HG02678 (cell line): ENCODE results near the gene SPAM1.
"Not testable (repeated sequence)": the region's sequence is repeated elsewhere in the genome, so short reads cannot be mapped to it uniquely, and the experiment has no call there.

ENCODE experiments used
- ATAC-seq: cut with Tn5 transposase; IDR thresholded peaks from one replicate; pipeline ENCODE4 v1.9.1; 2021; ENCODE audit warnings: mild to moderate bottlenecking, moderate library complexity; ENCODE audit not compliant: unreplicated experiment

The SPAM1 gene, protein sequence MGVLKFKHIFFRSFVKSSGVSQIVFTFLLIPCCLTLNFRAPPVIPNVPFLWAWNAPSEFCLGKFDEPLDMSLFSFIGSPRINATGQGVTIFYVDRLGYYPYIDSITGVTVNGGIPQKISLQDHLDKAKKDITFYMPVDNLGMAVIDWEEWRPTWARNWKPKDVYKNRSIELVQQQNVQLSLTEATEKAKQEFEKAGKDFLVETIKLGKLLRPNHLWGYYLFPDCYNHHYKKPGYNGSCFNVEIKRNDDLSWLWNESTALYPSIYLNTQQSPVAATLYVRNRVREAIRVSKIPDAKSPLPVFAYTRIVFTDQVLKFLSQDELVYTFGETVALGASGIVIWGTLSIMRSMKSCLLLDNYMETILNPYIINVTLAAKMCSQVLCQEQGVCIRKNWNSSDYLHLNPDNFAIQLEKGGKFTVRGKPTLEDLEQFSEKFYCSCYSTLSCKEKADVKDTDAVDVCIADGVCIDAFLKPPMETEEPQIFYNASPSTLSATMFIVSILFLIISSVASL

GRCh38 chr7:123924941-123925340 lies at the start of gene SPAM1:
Gene SPAM1, plus strand, starts transcription at chr7:123925241. Its CDS starts 28,330 bp downstream, at chr7:123953571.
- no peak for ATAC-seq

DNA sequence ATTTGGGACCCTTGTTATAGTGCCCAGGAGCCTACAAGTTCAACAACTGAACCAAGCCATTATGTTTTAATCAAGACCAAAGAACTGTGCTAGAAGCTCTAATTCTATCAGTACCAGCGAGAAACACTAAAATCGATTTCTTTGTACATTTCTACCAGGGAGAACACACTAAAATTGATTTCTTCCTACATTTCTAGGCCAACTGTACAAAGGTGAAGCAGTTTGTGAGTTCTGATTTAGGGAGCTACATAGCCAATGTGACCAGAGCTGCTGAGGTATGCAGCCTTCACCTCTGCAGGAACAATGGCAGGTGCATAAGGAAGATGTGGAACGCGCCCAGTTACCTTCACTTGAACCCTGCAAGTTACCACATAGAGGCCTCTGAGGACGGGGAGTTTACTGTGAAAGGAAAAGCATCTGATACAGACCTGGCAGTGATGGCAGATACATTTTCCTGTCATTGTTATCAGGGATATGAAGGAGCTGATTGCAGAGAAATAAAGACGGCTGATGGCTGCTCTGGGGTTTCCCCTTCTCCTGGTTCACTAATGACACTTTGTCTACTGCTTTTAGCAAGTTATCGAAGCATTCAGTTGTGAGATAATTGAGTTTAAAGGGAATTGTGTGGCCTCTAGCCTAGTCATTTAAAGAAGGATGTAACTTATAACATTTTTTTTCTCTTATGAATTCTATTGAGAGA lies 48.3 kb upstream of the SPAM1 start:
- ATAC-seq: no peak

GRCh38 chr7:123879628-123880027 lies 45.4 kb upstream of the SPAM1 start:
- ATAC-seq: no peak

DNA sequence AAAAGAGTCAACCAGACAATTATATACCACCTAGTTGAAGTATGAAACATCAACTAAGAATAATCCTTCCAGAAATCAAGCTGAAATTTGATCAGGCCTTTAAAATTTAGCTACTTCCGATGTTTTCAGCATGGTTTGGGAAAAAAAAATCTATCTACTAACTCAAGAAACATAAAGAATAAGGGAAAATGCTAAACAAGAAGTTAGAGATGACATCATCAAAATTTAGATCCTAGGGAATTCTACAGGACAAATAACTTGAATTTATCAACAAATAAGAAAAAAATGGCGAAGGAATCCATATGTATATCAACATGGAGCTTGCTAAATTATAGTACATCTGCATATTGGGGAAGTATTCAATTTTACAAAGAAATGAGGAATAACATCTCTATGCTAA lies 43.7 kb upstream of the SPAM1 start:
- ATAC-seq: no peak

GRCh38 chr7:123883154-123883553 lies 41.9 kb upstream of the SPAM1 start:
- no peak for ATAC-seq

GRCh38 chr7:123888192-123888591 lies 36.8 kb upstream of the SPAM1 start:
- ATAC-seq: no peak

DNA sequence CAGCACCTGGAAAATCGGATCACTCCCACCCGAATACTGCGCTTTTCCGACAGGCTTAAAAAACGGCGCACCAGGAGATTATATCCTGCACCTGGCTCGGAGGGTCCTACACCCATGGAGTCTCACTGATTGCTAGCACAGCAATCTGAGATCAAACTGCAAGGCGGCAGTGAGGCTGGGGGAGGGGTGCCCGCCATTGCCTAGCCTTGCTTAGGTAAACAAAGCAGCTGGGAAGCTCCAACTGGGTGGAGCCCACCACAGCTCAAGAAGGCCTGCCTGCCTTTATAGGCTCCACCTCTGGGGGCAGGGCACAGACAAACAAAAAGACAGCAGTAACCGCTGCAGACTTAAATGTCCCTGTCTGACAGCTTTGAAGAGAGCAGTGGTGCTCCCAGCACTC lies 30.3 kb upstream of the SPAM1 start:
- ATAC-seq: not testable (repeated sequence)

DNA sequence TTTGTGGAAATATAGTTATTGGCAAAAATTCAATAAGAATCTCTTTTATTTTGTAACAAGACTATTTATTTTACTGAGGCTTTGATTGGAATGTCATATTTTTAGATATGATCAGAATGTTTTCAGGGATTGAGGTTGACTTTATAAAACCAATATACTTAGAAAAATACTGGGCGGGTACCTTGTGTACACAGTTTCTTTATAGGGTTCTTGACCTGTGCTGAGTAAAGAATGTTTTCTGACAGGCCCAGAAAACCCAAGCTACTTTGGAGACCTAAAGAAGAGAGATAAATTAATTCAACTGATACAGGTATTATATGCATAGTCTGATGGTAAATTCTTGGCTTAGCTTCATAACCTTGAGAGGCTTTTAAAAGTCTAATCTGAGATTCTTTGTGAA lies 23.9 kb upstream of the SPAM1 start:
- ATAC-seq: no peak

DNA sequence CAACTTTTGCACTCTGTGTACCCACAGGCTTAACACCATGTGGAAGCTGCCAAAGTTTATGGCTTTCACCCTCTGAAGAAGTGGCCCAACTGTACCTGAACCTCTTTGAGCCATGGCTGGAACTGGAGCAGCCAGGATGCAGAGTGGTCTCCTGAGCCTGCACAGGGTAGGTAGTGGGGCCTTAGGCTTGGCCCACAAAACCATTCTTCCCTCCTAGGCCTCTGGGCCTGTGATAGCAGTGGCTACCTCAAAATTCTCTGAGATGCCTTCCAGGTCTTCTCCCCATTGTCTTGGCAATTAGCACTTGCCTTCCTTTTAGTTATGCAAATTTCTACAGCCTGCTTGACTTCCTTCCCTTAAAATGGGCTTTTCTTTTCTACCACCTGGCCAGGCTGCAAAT lies 19.3 kb upstream of the SPAM1 start:
- no peak for ATAC-seq

DNA sequence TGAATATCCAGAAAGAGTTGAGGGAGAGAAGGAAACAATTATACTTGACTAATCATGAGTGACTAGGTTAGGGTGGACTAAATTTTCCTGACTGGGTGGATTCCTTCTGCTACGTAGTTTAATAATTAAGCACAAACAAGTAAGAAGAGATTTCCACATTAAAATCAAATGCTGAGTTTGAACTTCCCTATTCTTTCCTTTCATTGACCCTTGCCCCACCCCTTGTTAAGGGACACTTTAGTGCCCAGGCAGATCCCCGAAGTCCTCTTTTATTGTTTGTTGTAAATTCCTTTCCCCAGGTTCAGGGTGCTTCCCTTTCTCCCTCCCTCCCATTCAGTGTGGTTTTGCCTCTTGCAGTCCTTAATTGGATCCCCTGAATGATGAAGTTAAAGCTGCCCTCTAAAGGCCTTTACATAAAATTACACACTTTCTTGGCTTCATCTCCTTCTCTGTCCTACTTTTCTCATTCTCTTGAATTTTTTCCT lies 8.8 kb upstream of the SPAM1 start:
- ATAC-seq: no peak

DNA sequence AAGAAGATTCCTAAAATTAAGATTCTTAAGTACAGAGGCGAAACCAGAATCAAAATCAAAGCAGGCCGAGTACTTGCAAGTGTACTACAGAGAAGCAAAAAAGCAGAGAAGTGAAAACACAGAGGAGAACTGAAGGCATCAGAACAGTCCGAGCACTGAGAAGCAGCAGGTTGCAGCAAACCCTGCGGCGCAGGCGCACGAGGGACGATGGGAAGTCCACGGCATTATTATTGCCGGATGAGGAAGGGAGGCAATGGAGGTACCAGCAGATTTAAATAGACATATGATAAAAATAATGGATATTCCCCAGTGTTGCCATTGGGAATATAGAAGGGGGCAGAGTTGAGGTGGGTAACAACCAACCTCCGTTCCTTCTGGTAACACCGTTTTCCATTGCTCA lies 7.2 kb upstream of the SPAM1 start:
- ATAC-seq: no peak

DNA sequence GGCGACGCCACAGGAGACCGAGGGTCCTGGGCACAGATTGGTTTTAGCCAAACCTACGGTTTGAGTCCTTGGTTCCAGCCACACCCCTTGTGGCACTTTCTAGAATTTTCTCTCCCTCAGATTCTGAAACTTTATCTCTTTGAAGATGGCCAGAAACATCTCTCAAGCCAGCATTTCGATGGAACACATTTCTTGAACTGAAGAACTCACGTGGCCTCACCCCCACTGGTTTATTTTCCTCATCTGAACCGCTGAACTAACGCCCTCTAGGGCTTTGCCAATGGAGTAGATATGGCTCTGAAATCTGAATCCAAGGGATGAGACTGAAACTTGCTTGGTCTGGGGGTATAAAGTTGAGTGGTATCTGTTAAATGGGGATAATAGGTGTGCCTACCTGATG lies 6.7 kb upstream of the SPAM1 start:
- no peak for ATAC-seq

DNA sequence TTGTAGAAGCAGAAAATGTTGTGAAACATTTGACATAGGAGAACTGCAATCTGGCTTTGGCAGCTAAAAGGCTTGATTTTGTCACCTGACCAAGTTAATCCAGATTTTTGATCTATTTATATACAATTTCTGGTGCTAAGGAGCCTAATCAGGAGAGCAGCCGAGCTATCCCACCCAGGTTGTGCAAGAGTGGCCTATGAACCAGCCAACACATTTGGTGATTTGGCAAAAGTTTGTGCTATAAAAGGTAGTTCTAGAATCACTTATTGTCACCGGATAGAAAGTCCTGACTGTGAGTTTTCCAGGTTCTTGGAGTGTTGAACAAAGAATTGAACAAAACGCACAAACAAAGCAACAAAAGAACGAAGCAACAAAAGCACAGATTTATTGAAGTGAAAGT lies 1.4 kb upstream of the SPAM1 start:
- no peak for ATAC-seq

DNA sequence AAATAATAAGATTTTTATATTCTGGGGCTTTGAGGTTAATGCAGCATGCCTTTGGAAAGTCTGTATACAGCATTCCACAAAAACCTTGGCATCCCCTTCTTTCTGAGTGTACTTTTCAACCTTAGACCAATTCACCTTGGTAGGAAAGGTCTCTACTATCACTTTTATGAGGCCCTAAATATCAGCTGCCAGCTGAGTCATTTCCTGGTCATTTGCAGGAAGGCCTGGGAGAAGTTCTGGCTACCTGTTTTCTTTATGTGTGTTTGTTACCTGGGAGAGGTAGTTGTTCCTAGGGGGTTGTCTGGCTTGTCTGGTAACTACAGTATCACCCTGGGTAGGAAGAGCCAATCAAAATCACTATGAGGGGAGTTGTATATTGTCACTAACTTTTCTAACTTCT lies 4.1 kb downstream of the SPAM1 start:
- ATAC-seq: no peak

DNA sequence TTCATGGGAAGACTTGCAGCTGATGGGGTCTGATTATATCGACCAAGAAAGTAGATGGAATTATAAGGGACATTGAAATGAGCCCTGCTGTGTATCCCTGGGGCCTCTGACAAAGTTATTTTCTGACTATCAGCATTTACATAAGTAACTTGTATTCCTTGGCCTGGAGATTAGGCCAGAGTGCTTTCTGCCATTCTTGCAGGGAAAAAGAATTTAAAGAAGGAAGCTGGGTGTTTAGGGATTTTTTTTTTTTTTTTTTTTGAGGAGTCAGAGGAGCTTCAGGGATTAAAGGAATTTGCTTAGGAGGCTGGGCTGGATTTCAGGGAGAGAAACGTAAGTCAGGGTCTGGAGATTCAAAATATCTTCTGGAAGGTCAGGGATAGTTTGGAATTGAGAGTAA lies 4.6 kb downstream of the SPAM1 start:
- no peak for ATAC-seq

- ATAC-seq: no peak
These were observed 10.7 kb downstream of the SPAM1 start for GRCh38 chr7:123935436-123936381.

GRCh38 chr7:123936388-123936787 lies 11.3 kb downstream of the SPAM1 start:
- ATAC-seq: no peak

DNA sequence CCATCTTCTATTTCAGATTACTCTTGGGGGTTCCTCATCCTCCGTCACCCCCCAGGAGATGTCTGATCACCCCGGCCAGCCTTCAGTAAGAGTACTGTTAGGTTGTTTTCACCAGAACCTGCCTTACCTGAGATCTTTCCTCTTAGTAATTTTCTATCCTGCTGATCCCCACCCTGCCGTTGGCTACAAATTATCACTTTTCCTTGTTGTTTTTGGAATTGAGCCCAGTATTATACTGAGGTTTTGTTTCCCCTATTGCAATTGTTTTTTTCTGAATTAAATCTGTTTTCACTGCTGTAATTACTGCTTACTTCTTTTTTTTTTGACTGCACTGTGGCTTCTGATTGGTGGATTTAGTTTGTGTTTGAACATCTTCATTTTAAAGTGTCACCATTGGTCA lies 14.7 kb downstream of the SPAM1 start:
- ATAC-seq: no peak

GRCh38 chr7:123941391-123942180 lies 16.5 kb downstream of the SPAM1 start:
- no peak for ATAC-seq

- no peak for ATAC-seq
These were observed 19.4 kb downstream of the SPAM1 start for GRCh38 chr7:123944395-123944794.
